ENCODE measurements around the gene PSME2.

The PSME2 gene

DNA sequence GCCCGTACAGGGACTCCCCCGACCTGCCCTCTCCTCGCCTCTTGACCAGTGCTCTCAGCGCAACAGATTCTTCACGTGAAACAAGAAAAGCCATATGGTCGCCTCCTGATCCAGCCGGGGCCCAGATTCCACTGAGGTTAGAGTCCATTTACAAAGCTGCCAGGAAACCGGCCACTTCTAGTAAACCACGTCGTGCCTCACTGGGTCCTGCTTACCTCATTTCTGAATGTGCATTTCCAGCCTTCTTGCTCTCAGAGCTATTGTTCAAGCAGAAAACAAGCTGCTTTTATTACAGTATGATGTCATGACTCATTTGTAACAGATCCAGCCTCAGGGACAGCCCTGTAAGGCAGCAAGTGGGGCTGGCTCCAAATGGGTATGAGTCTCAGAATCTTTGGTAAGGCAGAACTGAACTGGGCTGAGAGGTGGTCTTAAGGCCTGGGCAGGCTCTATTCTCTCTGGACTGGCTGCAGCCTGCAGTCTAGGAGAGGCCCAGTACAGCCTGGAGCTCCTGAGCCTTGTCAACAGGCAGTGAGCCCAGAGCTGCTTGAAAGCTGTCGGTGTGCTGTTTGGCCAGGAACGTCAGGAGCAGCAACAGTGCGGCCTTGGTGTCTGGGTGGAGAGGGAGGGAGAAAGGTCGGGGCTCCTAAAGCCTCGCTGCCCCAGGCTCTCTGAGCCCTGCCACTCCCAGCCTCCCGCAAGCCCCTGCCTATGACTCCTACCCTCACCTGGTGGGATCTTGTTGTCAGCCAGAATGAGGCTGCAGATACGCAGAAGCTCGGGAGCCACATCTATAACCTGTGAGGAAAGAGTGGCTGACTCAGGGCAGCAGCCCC, 33.8 kb upstream of the PSME2 start (continued):
- TF ChIP-seq ZNF10 (tag by site-specific recombination; IDR thresholded peaks at IDR 0.05) (no peak), ZNF791 (tag by site-specific recombination; IDR thresholded peaks at IDR 0.05) (no peak), ZNF549 (tag by site-specific recombination; IDR thresholded peaks at IDR 0.05) (no peak), ZNF768 (tag by site-specific recombination; IDR thresholded peaks at IDR 0.05) (no peak), ZNF335 (tag by site-specific recombination; conservative IDR thresholded peaks at IDR 0.05) (peak; percentile 38), ZNF660 (tag by site-specific recombination; IDR thresholded peaks at IDR 0.05) (peak; percentile 63), ZNF426 (tag by site-specific recombination; IDR thresholded peaks at IDR 0.05) (no peak), SP3 (tag by site-specific recombination; IDR thresholded peaks at IDR 0.05) (no peak), KLF9 (tag by site-specific recombination; IDR thresholded peaks at IDR 0.05; ENCODE audit: low read depth) (no peak), ZNF514 (tag by site-specific recombination; IDR thresholded peaks at IDR 0.05) (no peak), ZSCAN16 (tag by site-specific recombination; IDR thresholded peaks at IDR 0.05) (no peak), ZNF548 (tag by site-specific recombination; IDR thresholded peaks at IDR 0.05) (no peak), ZNF324 (tag by site-specific recombination; IDR thresholded peaks at IDR 0.05) (0 out of 2 replicates have a peak, but pooled peaks have one; percentile 39), SCRT2 (tag by site-specific recombination; IDR thresholded peaks at IDR 0.05) (peak; percentile 69; the same call in 1 of the 2 replicates), ZNF274 (IDR thresholded peaks at IDR 0.05; ENCODE audit: low read length) (no peak), ZNF274 (tag by site-specific recombination; IDR thresholded peaks at IDR 0.05; ENCODE audit: borderline replicate concordance) (no peak), SP7 (tag by site-specific recombination; IDR thresholded peaks at IDR 0.05) (peak; percentile 71), ZFP69B (tag by site-specific recombination; IDR thresholded peaks at IDR 0.05) (peak; percentile 56; the same call in 1 of the 2 replicates), ZNF2 (tag by site-specific recombination; IDR thresholded peaks at IDR 0.05) (0 out of 2 replicates have a peak, but pooled peaks have one; percentile 42), ZNF600 (tag by site-specific recombination; IDR thresholded peaks at IDR 0.05) (peak; percentile 94), ZNF24 (tag by site-specific recombination; IDR thresholded peaks at IDR 0.05) (0 out of 2 replicates have a peak, but pooled peaks have one; percentile 39), REPIN1 (tag by site-specific recombination; IDR thresholded peaks at IDR 0.05; ENCODE audit: low read depth) (no peak), ZEB2 (tag by site-specific recombination; IDR thresholded peaks at IDR 0.05) (peak; percentile 67; the same call in 1 of the 2 replicates)
- TF ChIP-seq, protein P1, sequence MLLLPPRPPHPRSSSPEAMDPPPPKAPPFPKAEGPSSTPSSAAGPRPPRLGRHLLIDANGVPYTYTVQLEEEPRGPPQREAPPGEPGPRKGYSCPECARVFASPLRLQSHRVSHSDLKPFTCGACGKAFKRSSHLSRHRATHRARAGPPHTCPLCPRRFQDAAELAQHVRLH (tag by site-specific recombination; IDR thresholded peaks at IDR 0.05): no peak
- TF ChIP-seq, protein P2, sequence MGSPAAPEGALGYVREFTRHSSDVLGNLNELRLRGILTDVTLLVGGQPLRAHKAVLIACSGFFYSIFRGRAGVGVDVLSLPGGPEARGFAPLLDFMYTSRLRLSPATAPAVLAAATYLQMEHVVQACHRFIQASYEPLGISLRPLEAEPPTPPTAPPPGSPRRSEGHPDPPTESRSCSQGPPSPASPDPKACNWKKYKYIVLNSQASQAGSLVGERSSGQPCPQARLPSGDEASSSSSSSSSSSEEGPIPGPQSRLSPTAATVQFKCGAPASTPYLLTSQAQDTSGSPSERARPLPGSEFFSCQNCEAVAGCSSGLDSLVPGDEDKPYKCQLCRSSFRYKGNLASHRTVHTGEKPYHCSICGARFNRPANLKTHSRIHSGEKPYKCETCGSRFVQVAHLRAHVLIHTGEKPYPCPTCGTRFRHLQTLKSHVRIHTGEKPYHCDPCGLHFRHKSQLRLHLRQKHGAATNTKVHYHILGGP (tag by site-specific recombination; IDR thresholded peaks at IDR 0.05): no peak
- TF ChIP-seq, protein P3, sequence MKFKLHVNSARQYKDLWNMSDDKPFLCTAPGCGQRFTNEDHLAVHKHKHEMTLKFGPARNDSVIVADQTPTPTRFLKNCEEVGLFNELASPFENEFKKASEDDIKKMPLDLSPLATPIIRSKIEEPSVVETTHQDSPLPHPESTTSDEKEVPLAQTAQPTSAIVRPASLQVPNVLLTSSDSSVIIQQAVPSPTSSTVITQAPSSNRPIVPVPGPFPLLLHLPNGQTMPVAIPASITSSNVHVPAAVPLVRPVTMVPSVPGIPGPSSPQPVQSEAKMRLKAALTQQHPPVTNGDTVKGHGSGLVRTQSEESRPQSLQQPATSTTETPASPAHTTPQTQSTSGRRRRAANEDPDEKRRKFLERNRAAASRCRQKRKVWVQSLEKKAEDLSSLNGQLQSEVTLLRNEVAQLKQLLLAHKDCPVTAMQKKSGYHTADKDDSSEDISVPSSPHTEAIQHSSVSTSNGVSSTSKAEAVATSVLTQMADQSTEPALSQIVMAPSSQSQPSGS (tag by site-specific recombination; IDR thresholded peaks at IDR 0.05; ENCODE audit: low read depth): peak; percentile 98
- TF ChIP-seq, protein P4, sequence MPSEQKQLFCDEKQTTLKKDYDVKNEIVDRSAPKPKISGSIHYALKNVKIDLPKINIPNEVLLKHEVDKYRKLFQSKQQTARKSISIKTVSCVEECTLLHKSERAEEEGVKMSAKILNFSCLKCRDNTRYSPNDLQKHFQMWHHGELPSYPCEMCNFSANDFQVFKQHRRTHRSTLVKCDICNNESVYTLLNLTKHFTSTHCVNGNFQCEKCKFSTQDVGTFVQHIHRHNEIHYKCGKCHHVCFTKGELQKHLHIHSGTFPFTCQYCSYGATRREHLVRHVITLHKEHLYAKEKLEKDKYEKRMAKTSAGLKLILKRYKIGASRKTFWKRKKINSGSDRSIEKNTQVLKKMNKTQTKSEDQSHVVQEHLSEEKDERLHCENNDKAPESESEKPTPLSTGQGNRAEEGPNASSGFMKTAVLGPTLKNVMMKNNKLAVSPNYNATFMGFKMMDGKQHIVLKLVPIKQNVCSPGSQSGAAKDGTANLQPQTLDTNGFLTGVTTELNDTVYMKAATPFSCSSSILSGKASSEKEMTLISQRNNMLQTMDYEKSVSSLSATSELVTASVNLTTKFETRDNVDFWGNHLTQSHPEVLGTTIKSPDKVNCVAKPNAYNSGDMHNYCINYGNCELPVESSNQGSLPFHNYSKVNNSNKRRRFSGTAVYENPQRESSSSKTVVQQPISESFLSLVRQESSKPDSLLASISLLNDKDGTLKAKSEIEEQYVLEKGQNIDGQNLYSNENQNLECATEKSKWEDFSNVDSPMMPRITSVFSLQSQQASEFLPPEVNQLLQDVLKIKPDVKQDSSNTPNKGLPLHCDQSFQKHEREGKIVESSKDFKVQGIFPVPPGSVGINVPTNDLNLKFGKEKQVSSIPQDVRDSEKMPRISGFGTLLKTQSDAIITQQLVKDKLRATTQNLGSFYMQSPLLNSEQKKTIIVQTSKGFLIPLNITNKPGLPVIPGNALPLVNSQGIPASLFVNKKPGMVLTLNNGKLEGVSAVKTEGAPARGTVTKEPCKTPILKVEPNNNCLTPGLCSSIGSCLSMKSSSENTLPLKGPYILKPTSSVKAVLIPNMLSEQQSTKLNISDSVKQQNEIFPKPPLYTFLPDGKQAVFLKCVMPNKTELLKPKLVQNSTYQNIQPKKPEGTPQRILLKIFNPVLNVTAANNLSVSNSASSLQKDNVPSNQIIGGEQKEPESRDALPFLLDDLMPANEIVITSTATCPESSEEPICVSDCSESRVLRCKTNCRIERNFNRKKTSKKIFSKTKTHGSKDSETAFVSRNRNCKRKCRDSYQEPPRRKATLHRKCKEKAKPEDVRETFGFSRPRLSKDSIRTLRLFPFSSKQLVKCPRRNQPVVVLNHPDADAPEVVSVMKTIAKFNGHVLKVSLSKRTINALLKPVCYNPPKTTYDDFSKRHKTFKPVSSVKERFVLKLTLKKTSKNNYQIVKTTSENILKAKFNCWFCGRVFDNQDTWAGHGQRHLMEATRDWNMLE (tag by site-specific recombination; conservative IDR thresholded peaks at IDR 0.05; ENCODE audit: low read depth): no peak
- TF ChIP-seq, protein P5, sequence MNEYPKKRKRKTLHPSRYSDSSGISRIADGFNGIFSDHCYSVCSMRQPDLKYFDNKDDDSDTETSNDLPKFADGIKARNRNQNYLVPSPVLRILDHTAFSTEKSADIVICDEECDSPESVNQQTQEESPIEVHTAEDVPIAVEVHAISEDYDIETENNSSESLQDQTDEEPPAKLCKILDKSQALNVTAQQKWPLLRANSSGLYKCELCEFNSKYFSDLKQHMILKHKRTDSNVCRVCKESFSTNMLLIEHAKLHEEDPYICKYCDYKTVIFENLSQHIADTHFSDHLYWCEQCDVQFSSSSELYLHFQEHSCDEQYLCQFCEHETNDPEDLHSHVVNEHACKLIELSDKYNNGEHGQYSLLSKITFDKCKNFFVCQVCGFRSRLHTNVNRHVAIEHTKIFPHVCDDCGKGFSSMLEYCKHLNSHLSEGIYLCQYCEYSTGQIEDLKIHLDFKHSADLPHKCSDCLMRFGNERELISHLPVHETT (tag by site-specific recombination; IDR thresholded peaks at IDR 0.05): 0 out of 2 replicates have a peak, but pooled peaks have one; percentile 51
